ENCODE data around the gene MTARC2. TPM values are rescaled to one million over a fixed set of nuclear protein-coding genes. Genes with fewer than 3 reads are reported as not detected.

Gene MTARC2
- total and polyA plus RNA-seq, 2 donors (not counting 1 experiment from before 2014, with no cell fraction given): 16.3 to 22.6 TPM

- ATAC-seq (ENCODE audit: low read depth): peak; percentile 42
- DNase-seq: peak; percentile 28
- Histone ChIP-seq H3K27me3 (replicated peaks in 1 of 4; ENCODE audit: control extremely low read depth in 1 of 4, control insufficient read depth in 3 of 4, insufficient read depth in 4 of 4, low read length in 3 of 4) (peaks cover 0 to 22% (median 10%) of the 10 kb centered on the region in 4 experiments), H3K4me3 (ENCODE audit: control extremely low read depth in 1 of 5, extremely low read depth in 1 of 5, insufficient read depth in 1 of 5, low read depth in 2 of 5, low read length in 4 of 5) (peak overlapping the region in 3 of 5 experiments; percentile 34 to 61 (median 49)), H2AFZ (ENCODE audit: insufficient read depth, low read depth, low read length, poor library complexity, severe bottlenecking) (peak overlapping the region; percentile 69), H3K4me2 (replicated peaks; ENCODE audit: low read depth, low read length, poor library complexity, severe bottlenecking) (peak overlapping the region; percentile 79), H3K9me3 (ENCODE audit: control extremely low read depth in 1 of 3, control insufficient read depth in 2 of 3, insufficient read depth in 1 of 3, low read length in 2 of 3) (no peaks in the 10 kb centered on the region), H3K79me2 (ENCODE audit: control insufficient read depth, insufficient read depth, low read length) (no peaks in the 10 kb centered on the region), H3K4me1 (ENCODE audit: control insufficient read depth in 2 of 2, insufficient read depth in 2 of 2, low read length in 2 of 2) (peaks cover 11 to 14% of the 10 kb centered on the region in 2 donors), H3K9ac (ENCODE audit: low read length) (peak overlapping the region; percentile 61), H3K36me3 (replicated peaks in 1 of 2; ENCODE audit: control extremely low read depth in 1 of 2, control insufficient read depth in 1 of 2, extremely low read depth in 1 of 2, insufficient read depth in 2 of 2, low read length in 1 of 2) (no peaks in the 10 kb centered on the region), H3K27ac (ENCODE audit: low read length in 2 of 2) (no peak overlapping the region), H4K20me1 (ENCODE audit: control insufficient read depth, insufficient read depth, low read length, poor library complexity, severe bottlenecking) (no peaks in the 10 kb centered on the region)
- peaks cover 18% of the 10 kb centered on the region for H3K27me3 Mint-ChIP-seq
- 15% methylated on average over 23 of the region's 32 CpGs for WGBS (ENCODE audit: insufficient coverage)
- H3K4me3 Mint-ChIP-seq: peak overlapping the region; percentile 80
- intact Hi-C loops (cut with micrococcal nuclease): no loop called here
- CTCF ChIA-PET: interaction anchor here (1.4 to 3.8 kb wide), 2 partner anchors 10 to 13 kb away, joined by 9 to 21 read pairs; no protein-coding TSS in a partner anchor
- POLR2A ChIA-PET: no interaction called here
- H3K9me3 Mint-ChIP-seq (ENCODE audit: insufficient read depth): no peaks in the 10 kb centered on the region
- no peak overlapping the region for H3K27ac Mint-ChIP-seq
- H3K4me1 Mint-ChIP-seq: peaks cover 11% of the 10 kb centered on the region
- no peak for TF ChIP-seq EZH2 (IDR thresholded peaks at IDR 0.05; ENCODE audit: borderline replicate concordance, insufficient read depth, low read depth, low read length, poor library complexity, severe bottlenecking)
- TF ChIP-seq CTCF (IDR thresholded peaks at IDR 0.05): no peak
Observed at GRCh38 chr1:220787069-220787619, 39.0 kb downstream of the MTARC2 start.

GRCh38 chr1:220788900-220789299 lies 40.8 kb downstream of the MTARC2 start:
- H3K36me3 ChIP-seq (replicated peaks in 1 of 2; ENCODE audit: control extremely low read depth in 1 of 2, control insufficient read depth in 1 of 2, extremely low read depth in 1 of 2, insufficient read depth in 2 of 2, low read length in 1 of 2): no peaks in the 10 kb centered on the region
- Mint-ChIP-seq H3K4me1 (peaks cover 11% of the 10 kb centered on the region), H3K4me3 (peak overlapping the region; percentile 35), H3K9me3 (ENCODE audit: insufficient read depth) (no peaks in the 10 kb centered on the region), H3K27ac (no peak overlapping the region), H3K27me3 (peaks cover 18% of the 10 kb centered on the region)
- H3K9me3 ChIP-seq (ENCODE audit: control extremely low read depth in 1 of 3, control insufficient read depth in 2 of 3, insufficient read depth in 1 of 3, low read length in 2 of 3): no peaks in the 10 kb centered on the region
- H3K9ac ChIP-seq (ENCODE audit: low read length): no peak overlapping the region
- H3K4me1 ChIP-seq (ENCODE audit: control insufficient read depth in 2 of 2, insufficient read depth in 2 of 2, low read length in 2 of 2): peaks cover 11 to 14% of the 10 kb centered on the region in 2 donors
- DNase-seq (no peak), ATAC-seq (ENCODE audit: low read depth) (no peak)
- no peak for TF ChIP-seq EZH2 (IDR thresholded peaks at IDR 0.05; ENCODE audit: borderline replicate concordance, insufficient read depth, low read depth, low read length, poor library complexity, severe bottlenecking)
- no peak for TF ChIP-seq CTCF (IDR thresholded peaks at IDR 0.05)
- POLR2A ChIA-PET: no interaction called here
- H3K4me2 ChIP-seq (replicated peaks; ENCODE audit: low read depth, low read length, poor library complexity, severe bottlenecking): no peak overlapping the region
- intact Hi-C loops (cut with micrococcal nuclease): no loop called here
- no peaks in the 10 kb centered on the region for H3K79me2 ChIP-seq (ENCODE audit: control insufficient read depth, insufficient read depth, low read length)
- H2AFZ ChIP-seq (ENCODE audit: insufficient read depth, low read depth, low read length, poor library complexity, severe bottlenecking): no peak overlapping the region
- H3K4me3 ChIP-seq (ENCODE audit: control extremely low read depth in 1 of 5, extremely low read depth in 1 of 5, insufficient read depth in 1 of 5, low read depth in 2 of 5, low read length in 4 of 5): no peak overlapping the region
- H3K27ac ChIP-seq (ENCODE audit: low read length in 2 of 2): no peak overlapping the region
- 87% methylated on average over 6 of the region's 7 CpGs for WGBS (ENCODE audit: insufficient coverage)
- CTCF ChIA-PET: interaction anchor here (0.7 to 3.8 kb wide), 4 partner anchors 12 to 1981 kb away, joined by 3 to 21 read pairs (median 6); no protein-coding TSS in a partner anchor
- peaks cover 0 to 22% (median 10%) of the 10 kb centered on the region in 4 experiments for H3K27me3 ChIP-seq (replicated peaks in 1 of 4; ENCODE audit: control extremely low read depth in 1 of 4, control insufficient read depth in 3 of 4, insufficient read depth in 4 of 4, low read length in 3 of 4)
- no peaks in the 10 kb centered on the region for H4K20me1 ChIP-seq (ENCODE audit: control insufficient read depth, insufficient read depth, low read length, poor library complexity, severe bottlenecking)

Measured in B cell (primary cell).